Measurements from ENCODE around the gene CNOT6. TPM values are rescaled to one million over a fixed set of nuclear protein-coding genes. Genes with fewer than 3 reads are reported as not detected.

Gene CNOT6
- total RNA-seq (2022; extraction: Qiagen RNA extraction; ENCODE audit: low read depth), result 17.2 to 23.2 TPM (median 22.1 TPM) in 5 replicates

GRCh38 chr5:180494060-180494509 lies at the start of gene CNOT6:
Gene CNOT6, plus strand, starts transcription at chr5:180494379. Its CDS starts 34,898 bp downstream, at chr5:180529277.

GRCh38 chr5:180591311-180591887 lies 97.2 kb downstream of the CNOT6 start, which contains the start of gene SCGB3A1:
Gene SCGB3A1, minus strand, starts transcription at chr5:180591499. Its CDS starts 37 bp downstream, at chr5:180591462.

Other genes with a start within 250 kb of the CNOT6 start
- 28.4 to 43.6 TPM (median 38.6 TPM) in 5 replicates for gene MAPK9, start 202.3 kb upstream of the CNOT6 start, total RNA-seq (2022; extraction: Qiagen RNA extraction; ENCODE audit: low read depth)
- 41.3 to 62.8 TPM (median 57.6 TPM) in 5 replicates for gene GFPT2, start 141.0 kb upstream of the CNOT6 start, total RNA-seq (2022; extraction: Qiagen RNA extraction; ENCODE audit: low read depth)
- gene SCGB3A1, start 97.1 kb downstream of the CNOT6 start, total RNA-seq (2022; extraction: Qiagen RNA extraction; ENCODE audit: low read depth), result not detected in 5 replicates
- gene FLT4, start 155.2 kb downstream of the CNOT6 start, total RNA-seq (2022; extraction: Qiagen RNA extraction; ENCODE audit: low read depth), result 2.0 to 4.8 TPM (median 3.7 TPM) in 5 replicates
- not detected in 5 replicates for gene OR2Y1, start 245.7 kb downstream of the CNOT6 start, total RNA-seq (2022; extraction: Qiagen RNA extraction; ENCODE audit: low read depth)

Measured in A549 treated with ZK216348 at 1 μM for 4 hours (cell line).